ENCODE results near the gene SMARCC1.

The SMARCC1 gene

DNA sequence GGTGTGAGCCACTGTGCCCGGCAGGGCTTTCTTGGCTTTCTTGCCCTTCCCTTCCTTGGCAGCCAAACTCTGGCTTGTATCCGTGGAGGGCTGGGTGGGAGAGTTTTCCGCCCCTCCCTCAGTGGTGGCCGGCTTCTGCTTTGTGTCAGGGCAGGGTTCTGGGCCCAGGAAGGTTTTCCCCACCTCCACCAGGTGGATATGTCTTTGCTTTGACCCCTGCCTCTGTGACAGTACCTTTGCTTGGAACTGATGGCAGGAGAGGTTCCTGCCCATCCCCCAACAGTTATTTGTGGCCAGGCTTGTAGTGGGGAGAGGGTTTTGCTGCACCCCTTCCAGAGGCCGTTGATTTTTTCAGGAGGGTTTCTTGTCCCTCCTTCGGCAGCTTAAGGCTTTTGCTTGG is 227.4 kb downstream of the SMARCC1 start:
- DNase-seq (ENCODE audit: low read depth in 3 of 3, low spot score in 1 of 3) = no peak

DNA sequence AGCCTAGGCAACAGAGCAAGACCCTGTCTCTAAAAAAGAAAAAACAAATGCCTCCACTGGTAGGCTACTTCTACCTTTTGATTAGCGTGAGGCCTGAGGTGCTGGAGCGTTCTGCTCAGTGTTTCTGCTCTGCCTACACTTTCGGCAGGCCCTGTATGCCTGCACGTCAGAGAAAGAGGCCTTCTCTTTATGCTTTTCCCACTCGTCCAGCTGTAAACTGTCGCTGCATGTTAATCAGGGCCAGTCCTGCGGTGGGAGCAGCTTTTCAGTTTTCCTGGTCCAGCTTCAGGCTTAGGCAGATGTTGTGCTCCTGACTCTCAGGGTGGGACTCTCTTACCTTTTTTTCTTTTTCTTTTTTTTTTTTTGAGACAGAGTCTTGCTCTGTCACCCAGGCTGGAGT is 228.3 kb downstream of the SMARCC1 start:
- no peak for DNase-seq (ENCODE audit: low read depth in 3 of 3, low spot score in 1 of 3)

DNA sequence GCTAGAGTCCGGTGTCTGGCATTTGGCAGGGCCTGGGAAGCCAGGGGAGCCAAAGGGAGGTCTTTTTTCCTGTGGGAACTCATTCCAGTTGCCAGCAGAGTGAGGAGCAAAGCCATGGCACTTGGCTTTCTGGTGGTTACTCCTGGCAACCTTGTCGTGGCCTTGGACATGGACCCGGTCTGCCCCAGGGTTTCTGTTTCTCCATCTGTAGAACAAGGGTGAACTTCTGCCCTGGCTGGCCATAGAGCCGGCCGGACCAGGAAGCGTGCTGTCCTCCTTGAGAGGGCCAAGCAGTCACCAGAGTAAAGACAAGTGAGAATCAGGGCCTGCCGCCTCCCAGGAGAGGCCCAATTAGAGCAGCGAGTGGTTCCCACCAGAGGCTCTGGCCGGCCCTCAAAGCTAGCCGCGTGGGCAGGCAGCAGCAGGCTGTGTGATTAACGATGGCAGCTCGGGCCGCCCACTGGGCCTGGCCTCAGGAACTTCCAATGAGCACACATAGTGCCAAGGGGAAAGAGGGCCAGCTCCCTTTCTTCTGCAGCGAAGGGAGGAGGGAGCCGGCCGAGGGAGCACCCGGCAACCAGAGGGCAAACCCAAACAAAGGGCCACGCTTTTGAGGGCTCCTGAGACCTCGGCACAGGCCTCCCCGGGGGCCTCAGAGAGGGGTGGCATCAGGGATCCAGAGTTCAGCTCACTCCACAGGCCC is 239.1 kb downstream of the SMARCC1 start:
- DNase-seq (ENCODE audit: low read depth in 3 of 3, low spot score in 1 of 3) = no peak

DNA sequence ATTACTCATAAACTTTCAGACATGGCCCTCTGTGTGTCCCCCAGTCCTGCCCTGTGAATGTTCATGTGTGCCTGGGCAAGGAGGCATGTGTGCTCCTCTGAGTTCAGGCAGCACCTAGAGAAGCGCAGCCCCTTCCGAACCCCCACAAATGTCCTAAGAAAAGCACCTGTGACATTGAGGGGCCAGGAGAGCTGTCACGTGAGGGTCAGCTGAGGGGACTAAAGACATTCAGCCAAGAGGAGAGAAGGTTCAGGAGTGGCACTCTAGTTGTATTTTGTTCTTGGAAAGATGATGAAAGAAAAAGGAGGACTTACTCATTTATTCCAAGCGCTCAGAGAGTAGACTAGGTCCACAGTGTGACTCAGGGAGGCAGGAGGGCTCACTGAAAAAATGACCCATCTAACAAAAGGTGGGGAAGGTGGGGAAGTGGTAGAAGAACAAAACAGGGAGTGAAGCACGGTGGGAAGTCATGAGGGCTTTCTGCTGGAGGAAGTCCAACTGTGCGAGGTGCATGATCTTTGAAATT is 240.0 kb downstream of the SMARCC1 start:
- DNase-seq (ENCODE audit: low read depth in 3 of 3, low spot score in 1 of 3) = no peak

DNA sequence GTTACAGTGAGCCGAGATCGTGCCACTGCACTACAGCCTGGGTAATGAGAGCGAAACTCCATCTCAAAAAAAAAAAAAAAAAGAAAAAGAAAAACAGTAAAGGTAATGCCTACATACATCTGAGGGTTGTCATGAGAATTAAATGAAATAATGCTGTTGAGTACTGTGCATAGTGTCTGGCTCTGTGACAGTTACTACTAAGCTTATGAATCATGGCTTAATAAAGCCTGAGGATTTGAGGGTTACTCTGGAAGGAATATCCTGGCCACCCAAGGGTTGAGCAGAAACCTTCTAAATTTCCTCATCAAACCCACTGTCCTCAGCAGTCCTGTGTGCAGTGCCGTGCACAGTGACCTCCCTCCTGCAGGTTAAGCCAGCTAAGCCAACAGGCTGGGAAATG is 241.4 kb downstream of the SMARCC1 start:
- DNase-seq (ENCODE audit: low read depth in 3 of 3, low spot score in 1 of 3) = no peak

DNA sequence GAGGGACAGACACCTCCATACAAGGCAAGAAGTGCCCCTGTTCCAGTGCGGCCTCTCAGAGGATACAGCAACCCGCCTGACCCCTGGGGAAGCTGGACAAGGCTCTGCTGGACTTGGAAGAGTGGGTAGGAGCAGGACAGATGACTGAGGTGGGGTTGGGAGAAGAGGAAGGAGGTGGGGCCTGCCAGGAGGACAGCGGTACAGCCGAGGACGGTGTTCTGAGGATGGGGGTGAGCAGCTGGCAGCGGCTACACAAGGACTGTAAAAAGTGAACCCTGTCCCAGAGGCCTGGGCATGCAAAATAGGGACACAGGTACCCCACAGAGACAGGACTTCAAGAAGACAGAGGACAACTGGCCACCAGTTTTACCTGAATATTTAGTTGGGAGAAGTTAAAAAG is 244.7 kb downstream of the SMARCC1 start:
- DNase-seq (ENCODE audit: low read depth in 3 of 3, low spot score in 1 of 3) = no peak

DNA sequence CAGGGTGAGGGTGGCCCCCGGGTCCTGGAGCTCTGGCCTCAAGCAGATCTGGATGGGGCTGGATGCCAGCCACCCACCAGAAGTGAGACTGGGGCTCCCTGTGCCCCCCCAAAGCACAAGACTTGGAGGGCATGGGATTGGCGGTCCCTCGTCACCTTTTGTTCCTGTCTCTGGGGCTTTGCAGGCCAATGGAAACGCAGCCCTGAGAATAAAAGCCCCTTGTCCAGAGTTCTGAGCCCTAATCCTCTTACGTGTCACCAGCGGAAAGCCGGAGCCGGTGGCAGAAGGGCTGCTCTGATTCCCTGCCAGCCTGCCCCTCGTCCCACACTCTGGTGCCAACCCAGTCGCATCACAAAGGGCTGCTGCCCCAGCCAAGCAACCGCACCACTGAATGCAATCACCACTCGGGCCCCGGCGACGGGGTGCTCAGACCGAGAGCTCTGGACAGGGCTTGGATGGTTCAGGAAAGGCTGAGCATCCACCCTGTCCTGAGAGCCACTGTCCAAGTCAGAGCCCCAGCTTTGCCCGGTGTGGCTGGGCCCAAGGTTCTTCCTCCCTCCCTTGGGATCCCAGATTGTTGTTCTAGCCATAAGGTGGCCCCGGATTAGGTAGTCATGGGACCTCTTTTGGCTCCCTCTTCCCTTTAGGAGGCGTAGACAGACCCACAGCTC is 245.3 kb downstream of the SMARCC1 start:
- no peak for DNase-seq (ENCODE audit: low read depth in 3 of 3, low spot score in 1 of 3)

All from stimulated activated CD4-positive, alpha-beta T cell treated with anti-CD3 and anti-CD28 coated beads, TNF-alpha, amount 100 ng/mL, for 1 hour (primary cell).